Left lung (tissue), 10 donors: ENCODE measurements around the gene UBR4. TPM values are rescaled to one million over a fixed set of nuclear protein-coding genes. Genes with fewer than 3 reads are reported as not detected.

Experiments
- ATAC-seq: fragments of 200-7000 bp; cut with Tn5 transposase; one replicate; pipeline ENCODE4 v1.9.1; 2020; ENCODE audit warnings: moderate library complexity
- DNase-seq, 4 donors: peaks; one replicate each; pipeline ENCODE4 v3.0.0-alpha.2; 2013 to 2020
- H3K27ac ChIP-seq, 2 donors: fragments of 200-600 bp; sonication (generic) in 1 of 2; one replicate each; pipeline versions ENCODE4 v1.5.0 to v1.8.0; 2020 to 2021
- H3K27me3 ChIP-seq, 2 donors: fragments of 200-600 bp; sonication (generic) in 1 of 2; one replicate each; pipeline versions ENCODE4 v1.5.0 to v1.8.0; 2020 to 2021
- H3K36me3 ChIP-seq, 2 donors: fragments of 200-600 bp; sonication (generic) in 1 of 2; one replicate each; pipeline versions ENCODE4 v1.5.0 to v1.8.0; 2020 to 2021
- H3K4me1 ChIP-seq, 2 donors: fragments of 200-600 bp; one replicate each; pipeline ENCODE4 v1.8.0; 2021
- H3K4me3 ChIP-seq, 2 donors: fragments of 200-600 bp; sonication (generic) in 1 of 2; one replicate each; pipeline versions ENCODE4 v1.5.0 to v1.8.0; 2020 to 2021; ENCODE audit warnings: mild to moderate bottlenecking in 1 of 2
- H3K9me3 ChIP-seq, 2 donors: fragments of 200-600 bp; sonication (generic) in 1 of 2; one replicate each; pipeline versions ENCODE4 v1.5.0 to v1.8.0; 2020 to 2021
- CTCF ChIP-seq, 2 donors: fragments of 200-600 bp; sonication (generic) in 1 of 2; IDR thresholded peaks; one replicate each; pipeline versions ENCODE4 v1.5.0 to v1.8.0; 2021; ENCODE audit warnings: antibody characterized with exemption in 2 of 2
- intact Hi-C, 2 donors: fragments of 100-400 bp; cut with DNase I; formaldehyde crosslinking; loops; one replicate each; pipeline versions ENCODE4 v1.11.2 to v1.14.2; 2022
- polyA plus RNA-seq, 6 donors: library from polyadenylated mRNA; unstranded; fragments of 120-200 nt; gene quantifications; one replicate each; pipeline ENCODE4 v1.2.1, GENCODE V29; 2013; ENCODE audit not compliant: insufficient read length in 6 of 6
- total RNA-seq, 2 donors: library from RNA; stranded (reverse); fragmentation: NEBNext Ultra II Directional; extraction: Animal tissue kit (Norgen Biotek cat#: 25700); gene quantifications; one replicate each; pipeline ENCODE4 v1.2.1, GENCODE V29; 2021
- donor health status: DM: no; HTN: yes; CAD: no.
- donor health status: DM: no; HTN: no; CAD: no.

UBR4 gene
- total and polyA plus RNA-seq, 8 donors = 95.9 to 130 (median 109) TPM

GRCh38 chr1:19163261-19163660 lies 46.8 kb downstream of the UBR4 start:
- Histone ChIP-seq H3K4me3 (no peak overlapping the region), H3K9me3 (no peaks in the 10 kb centered on the region), H3K36me3 (peaks cover 9 to 100% of the 10 kb centered on the region in 2 donors), H3K27me3 (no peaks in the 10 kb centered on the region), H3K4me1 (no peaks in the 10 kb centered on the region), H3K27ac (no peak overlapping the region)
- TF ChIP-seq CTCF (IDR thresholded peaks at IDR 0.05) = no peak
- intact Hi-C loops = no loop called here
- DNase-seq (no peak), ATAC-seq (no peak)

- intact Hi-C loops = no loop called here
- DNase-seq (no peak), ATAC-seq (no peak)
- Histone ChIP-seq H3K9me3 (no peaks in the 10 kb centered on the region), H3K4me3 (no peak overlapping the region), H3K4me1 (peaks cover 0 to 10% of the 10 kb centered on the region in 2 donors), H3K36me3 (peaks cover 9 to 100% of the 10 kb centered on the region in 2 donors), H3K27me3 (no peaks in the 10 kb centered on the region), H3K27ac (no peak overlapping the region)
- TF ChIP-seq CTCF (IDR thresholded peaks at IDR 0.05) = no peak
Measured at GRCh38 chr1:19160831-19161230, 49.2 kb downstream of the UBR4 start.

- peak overlapping the region in 1 of 2 donors; percentile 57 for H3K27ac ChIP-seq
- no peaks in the 10 kb centered on the region for H3K9me3 ChIP-seq
- DNase-seq = no peak
- H3K36me3 ChIP-seq = peaks cover 10 to 100% of the 10 kb centered on the region in 2 donors
- TF ChIP-seq CTCF (IDR thresholded peaks at IDR 0.05) = no peak
- ATAC-seq = no peak
- H3K4me1 ChIP-seq = peaks cover 0 to 10% of the 10 kb centered on the region in 2 donors
- no peak overlapping the region for H3K4me3 ChIP-seq
- no peaks in the 10 kb centered on the region for H3K27me3 ChIP-seq
- intact Hi-C loops = no loop called here
Measured at GRCh38 chr1:19157653-19158052, 52.4 kb downstream of the UBR4 start.

GRCh38 chr1:19156676-19157075 lies 53.4 kb downstream of the UBR4 start:
- TF ChIP-seq CTCF (IDR thresholded peaks at IDR 0.05) = no peak
- Histone ChIP-seq H3K4me1 (peaks cover 0 to 10% of the 10 kb centered on the region in 2 donors), H3K4me3 (no peak overlapping the region), H3K36me3 (peaks cover 10 to 100% of the 10 kb centered on the region in 2 donors), H3K27me3 (no peaks in the 10 kb centered on the region), H3K9me3 (no peaks in the 10 kb centered on the region), H3K27ac (peak overlapping the region in 1 of 2 donors; percentile 57)
- DNase-seq (peak in 2 of 4 donors; percentile 6 to 40), ATAC-seq (peak; percentile 65)
- intact Hi-C loops = no loop called here

GRCh38 chr1:19154876-19155275 lies 55.2 kb downstream of the UBR4 start:
- H3K4me1 ChIP-seq = peaks cover 0 to 10% of the 10 kb centered on the region in 2 donors
- no peak overlapping the region for H3K27ac ChIP-seq
- peaks cover 20 to 100% of the 10 kb centered on the region in 2 donors for H3K36me3 ChIP-seq
- H3K9me3 ChIP-seq = no peaks in the 10 kb centered on the region
- ATAC-seq = no peak
- H3K27me3 ChIP-seq = no peaks in the 10 kb centered on the region
- TF ChIP-seq CTCF (IDR thresholded peaks at IDR 0.05) = no peak
- no peak for DNase-seq
- no peak overlapping the region for H3K4me3 ChIP-seq
- intact Hi-C loops = no loop called here
